Measurements from ENCODE around the gene SLC8A1. TPM values are rescaled to one million over a fixed set of nuclear protein-coding genes. Genes with fewer than 3 reads are reported as not detected.

The SLC8A1 gene
- total and polyA plus RNA-seq, 10 of the 15 experiments (the other 5 are each of a cell fraction or from before 2014, with no cell fraction given) = under 0.01 to 1.2 (median 0.01) TPM; not detected in 3

- no peak for TF ChIP-seq ZBTB40 (IDR thresholded peaks at IDR 0.05; ENCODE audit: borderline replicate concordance)
- no peak for TF ChIP-seq MYB (IDR thresholded peaks at IDR 0.05; ENCODE audit: borderline replicate concordance, low read depth, low read length)
- no peak for TF ChIP-seq MYC (IDR thresholded peaks at IDR 0.05; ENCODE audit: insufficient read depth, insufficient read length, insufficient replicate concordance, low read length, severe bottlenecking)
- no peak for TF ChIP-seq NR2C1 (IDR thresholded peaks at IDR 0.05)
- no peak for TF ChIP-seq ZBTB33 (IDR thresholded peaks at IDR 0.05)
- TF ChIP-seq, protein P1, sequence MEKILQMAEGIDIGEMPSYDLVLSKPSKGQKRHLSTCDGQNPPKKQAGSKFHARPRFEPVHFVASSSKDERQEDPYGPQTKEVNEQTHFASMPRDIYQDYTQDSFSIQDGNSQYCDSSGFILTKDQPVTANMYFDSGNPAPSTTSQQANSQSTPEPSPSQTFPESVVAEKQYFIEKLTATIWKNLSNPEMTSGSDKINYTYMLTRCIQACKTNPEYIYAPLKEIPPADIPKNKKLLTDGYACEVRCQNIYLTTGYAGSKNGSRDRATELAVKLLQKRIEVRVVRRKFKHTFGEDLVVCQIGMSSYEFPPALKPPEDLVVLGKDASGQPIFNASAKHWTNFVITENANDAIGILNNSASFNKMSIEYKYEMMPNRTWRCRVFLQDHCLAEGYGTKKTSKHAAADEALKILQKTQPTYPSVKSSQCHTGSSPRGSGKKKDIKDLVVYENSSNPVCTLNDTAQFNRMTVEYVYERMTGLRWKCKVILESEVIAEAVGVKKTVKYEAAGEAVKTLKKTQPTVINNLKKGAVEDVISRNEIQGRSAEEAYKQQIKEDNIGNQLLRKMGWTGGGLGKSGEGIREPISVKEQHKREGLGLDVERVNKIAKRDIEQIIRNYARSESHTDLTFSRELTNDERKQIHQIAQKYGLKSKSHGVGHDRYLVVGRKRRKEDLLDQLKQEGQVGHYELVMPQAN (conservative IDR thresholded peaks at IDR 0.05) = no peak
Measured at GRCh38 chr2:40095000-40095399, 356.9 kb downstream of the SLC8A1 start (continued).

All from GM12878 (cell line).